ENCODE results near the gene OVAAL.

Gene OVAAL

GRCh38 chr1:180530501-180530900, 28.3 kb upstream of the OVAAL start:
- Histone ChIP-seq H3K36me3 (ENCODE audit: control insufficient read depth, insufficient read depth, low read length) (no peaks in the 10 kb centered on the region), H3K4me3 (ENCODE audit: low read depth, low read length) (no peak overlapping the region), H3K27ac (peak overlapping the region; percentile 53), H3K4me1 (no peaks in the 10 kb centered on the region), H2AFZ (no peak overlapping the region), H3K9me3 (ENCODE audit: control insufficient read depth, low read length) (no peaks in the 10 kb centered on the region), H3K4me2 (ENCODE audit: low read length) (no peak overlapping the region), H3K9ac (no peak overlapping the region), H3K79me2 (no peaks in the 10 kb centered on the region), H3K27me3 (ENCODE audit: control insufficient read depth, insufficient read depth, low read length) (no peaks in the 10 kb centered on the region)
- no peak for TF ChIP-seq CTCF (IDR thresholded peaks at IDR 0.05)

- Histone ChIP-seq H3K27ac (no peak overlapping the region), H3K9me3 (ENCODE audit: control insufficient read depth, low read length) (no peaks in the 10 kb centered on the region), H3K4me3 (ENCODE audit: low read depth, low read length) (no peak overlapping the region), H3K79me2 (no peaks in the 10 kb centered on the region), H3K27me3 (ENCODE audit: control insufficient read depth, insufficient read depth, low read length) (no peaks in the 10 kb centered on the region), H2AFZ (no peak overlapping the region), H3K36me3 (ENCODE audit: control insufficient read depth, insufficient read depth, low read length) (no peaks in the 10 kb centered on the region), H3K9ac (no peak overlapping the region), H3K4me2 (ENCODE audit: low read length) (no peak overlapping the region), H3K4me1 (peaks cover 2% of the 10 kb centered on the region)
- no peak for TF ChIP-seq CTCF (IDR thresholded peaks at IDR 0.05)
Measured at GRCh38 chr1:180532854-180533253, 25.9 kb upstream of the OVAAL start.

GRCh38 chr1:180533266-180533987, 25.3 kb upstream of the OVAAL start:
- H3K79me2 ChIP-seq, result no peaks in the 10 kb centered on the region
- TF ChIP-seq CTCF (IDR thresholded peaks at IDR 0.05), result peak; percentile 77
- peak overlapping the region; percentile 66 for H2AFZ ChIP-seq
- peaks cover 2% of the 10 kb centered on the region for H3K4me1 ChIP-seq
- no peaks in the 10 kb centered on the region for H3K36me3 ChIP-seq (ENCODE audit: control insufficient read depth, insufficient read depth, low read length)
- no peak overlapping the region for H3K4me2 ChIP-seq (ENCODE audit: low read length)
- H3K27me3 ChIP-seq (ENCODE audit: control insufficient read depth, insufficient read depth, low read length), result no peaks in the 10 kb centered on the region
- H3K4me3 ChIP-seq (ENCODE audit: low read depth, low read length), result no peak overlapping the region
- H3K27ac ChIP-seq, result no peak overlapping the region
- no peak overlapping the region for H3K9ac ChIP-seq
- H3K9me3 ChIP-seq (ENCODE audit: control insufficient read depth, low read length), result no peaks in the 10 kb centered on the region

GRCh38 chr1:180534214-180534613, 24.6 kb upstream of the OVAAL start:
- Histone ChIP-seq H2AFZ (peak overlapping the region; percentile 66), H3K9ac (no peak overlapping the region), H3K36me3 (ENCODE audit: control insufficient read depth, insufficient read depth, low read length) (no peaks in the 10 kb centered on the region), H3K4me3 (ENCODE audit: low read depth, low read length) (no peak overlapping the region), H3K79me2 (no peaks in the 10 kb centered on the region), H3K9me3 (ENCODE audit: control insufficient read depth, low read length) (no peaks in the 10 kb centered on the region), H3K4me2 (ENCODE audit: low read length) (peak overlapping the region; percentile 10), H3K4me1 (peaks cover 2% of the 10 kb centered on the region), H3K27ac (no peak overlapping the region), H3K27me3 (ENCODE audit: control insufficient read depth, insufficient read depth, low read length) (no peaks in the 10 kb centered on the region)
- TF ChIP-seq CTCF (IDR thresholded peaks at IDR 0.05), result no peak

- H3K4me3 ChIP-seq (ENCODE audit: low read depth, low read length), result no peak overlapping the region
- H3K27ac ChIP-seq, result no peak overlapping the region
- peaks cover 2% of the 10 kb centered on the region for H3K4me1 ChIP-seq
- no peak overlapping the region for H3K4me2 ChIP-seq (ENCODE audit: low read length)
- H2AFZ ChIP-seq, result no peak overlapping the region
- H3K9ac ChIP-seq, result no peak overlapping the region
- no peaks in the 10 kb centered on the region for H3K79me2 ChIP-seq
- no peaks in the 10 kb centered on the region for H3K27me3 ChIP-seq (ENCODE audit: control insufficient read depth, insufficient read depth, low read length)
- H3K9me3 ChIP-seq (ENCODE audit: control insufficient read depth, low read length), result no peaks in the 10 kb centered on the region
- TF ChIP-seq CTCF (IDR thresholded peaks at IDR 0.05), result no peak
- no peaks in the 10 kb centered on the region for H3K36me3 ChIP-seq (ENCODE audit: control insufficient read depth, insufficient read depth, low read length)
Measured at GRCh38 chr1:180535418-180535999, 23.3 kb upstream of the OVAAL start.
